Measurements from ENCODE around the gene SETD1A. TPM values are rescaled to one million over a fixed set of nuclear protein-coding genes. Genes with fewer than 3 reads are reported as not detected.
A peak's percentile ranks its signal among the peaks of the same experiment; 100 is the strongest.

SETD1A gene
- total and polyA plus RNA-seq, 8 donors = 4.4 to 22.2 (median 8.7) TPM

DNA sequence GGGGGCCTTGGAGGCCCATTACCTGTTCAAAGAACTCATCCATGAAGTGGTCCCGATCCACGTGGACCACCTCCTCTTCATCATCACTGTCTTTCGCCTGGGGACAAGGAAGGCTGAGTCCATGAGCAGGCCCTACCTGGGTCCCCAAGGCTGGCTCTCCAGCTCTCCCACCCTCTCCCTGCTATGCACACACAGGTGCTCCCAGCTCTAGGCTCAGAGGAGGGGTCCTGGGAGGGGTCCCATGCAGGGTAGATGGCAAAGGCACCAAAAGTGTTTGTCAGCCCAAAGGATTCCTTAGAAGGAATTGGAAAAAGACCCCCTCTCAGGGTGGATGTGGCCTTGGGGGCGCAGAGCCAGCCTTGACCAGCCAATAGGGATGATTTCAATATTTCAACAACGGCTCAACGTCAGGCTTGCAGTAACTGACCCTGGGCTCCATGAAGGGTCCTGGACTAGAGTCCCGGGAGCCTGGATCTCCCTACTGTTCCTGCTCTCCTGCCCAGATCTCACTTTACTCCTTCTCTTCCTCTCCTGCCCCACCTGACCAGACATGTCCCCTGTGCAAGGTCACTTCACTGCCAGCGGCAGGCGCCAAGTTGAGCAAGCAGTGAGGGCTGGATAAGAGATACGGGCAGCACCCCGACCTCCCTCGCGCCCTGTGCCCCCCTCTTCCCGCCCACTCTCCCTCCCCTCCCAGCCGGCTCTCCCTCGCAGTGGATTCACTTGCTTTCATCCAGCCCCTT lies 44.1 kb downstream of the SETD1A start:
- DNase-seq = peak; percentile 42 to 63
- Histone ChIP-seq H3K36me3 (no peaks in the 10 kb centered on the region), H3K27ac (no peak overlapping the region), H3K27me3 (peaks cover 0 to 44% (median 4%) of the 10 kb centered on the region in 3 donors), H3K4me1 (peaks cover 11 to 13% (median 12%) of the 10 kb centered on the region in 4 donors), H3K9me3 (no peaks in the 10 kb centered on the region), H3K4me3 (no peak overlapping the region)
- TF ChIP-seq EP300 (IDR thresholded peaks at IDR 0.05) (no peak), POLR2AphosphoS5 (IDR thresholded peaks at IDR 0.05) (no peak), POLR2A (IDR thresholded peaks at IDR 0.05) (no peak)
- TF ChIP-seq, protein P1, sequence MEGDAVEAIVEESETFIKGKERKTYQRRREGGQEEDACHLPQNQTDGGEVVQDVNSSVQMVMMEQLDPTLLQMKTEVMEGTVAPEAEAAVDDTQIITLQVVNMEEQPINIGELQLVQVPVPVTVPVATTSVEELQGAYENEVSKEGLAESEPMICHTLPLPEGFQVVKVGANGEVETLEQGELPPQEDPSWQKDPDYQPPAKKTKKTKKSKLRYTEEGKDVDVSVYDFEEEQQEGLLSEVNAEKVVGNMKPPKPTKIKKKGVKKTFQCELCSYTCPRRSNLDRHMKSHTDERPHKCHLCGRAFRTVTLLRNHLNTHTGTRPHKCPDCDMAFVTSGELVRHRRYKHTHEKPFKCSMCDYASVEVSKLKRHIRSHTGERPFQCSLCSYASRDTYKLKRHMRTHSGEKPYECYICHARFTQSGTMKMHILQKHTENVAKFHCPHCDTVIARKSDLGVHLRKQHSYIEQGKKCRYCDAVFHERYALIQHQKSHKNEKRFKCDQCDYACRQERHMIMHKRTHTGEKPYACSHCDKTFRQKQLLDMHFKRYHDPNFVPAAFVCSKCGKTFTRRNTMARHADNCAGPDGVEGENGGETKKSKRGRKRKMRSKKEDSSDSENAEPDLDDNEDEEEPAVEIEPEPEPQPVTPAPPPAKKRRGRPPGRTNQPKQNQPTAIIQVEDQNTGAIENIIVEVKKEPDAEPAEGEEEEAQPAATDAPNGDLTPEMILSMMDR (IDR thresholded peaks at IDR 0.05) = no peak
- intact Hi-C loops (cut with DNase I; ENCODE audit: low total_unique reads) = no loop called here
- 40 to 58% (median 45%) methylated on average over 16 of the region's 16 CpGs for WGBS, 5 donors

DNA sequence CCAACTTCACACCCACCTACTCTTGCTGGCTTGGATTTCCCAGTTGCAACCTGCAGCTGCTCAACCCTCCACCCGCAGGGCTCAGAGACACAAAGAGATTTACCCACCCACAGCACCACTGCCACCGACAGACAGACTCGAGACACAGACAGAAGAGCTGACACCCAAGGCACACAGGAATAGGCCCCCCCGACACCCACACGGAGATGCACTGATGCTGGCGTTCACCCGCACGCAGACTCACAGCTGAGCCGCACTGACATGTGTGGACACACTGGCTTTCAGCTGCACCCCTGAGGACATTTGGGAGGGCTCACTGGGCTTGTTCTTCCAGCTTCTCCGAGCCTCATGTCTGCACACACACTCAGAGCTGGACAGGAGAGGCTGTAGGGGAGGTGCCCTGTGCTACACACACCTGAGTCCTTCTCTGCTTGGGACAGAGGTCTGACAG lies 44.7 kb downstream of the SETD1A start:
- H3K4me3 ChIP-seq = no peak overlapping the region

DNA sequence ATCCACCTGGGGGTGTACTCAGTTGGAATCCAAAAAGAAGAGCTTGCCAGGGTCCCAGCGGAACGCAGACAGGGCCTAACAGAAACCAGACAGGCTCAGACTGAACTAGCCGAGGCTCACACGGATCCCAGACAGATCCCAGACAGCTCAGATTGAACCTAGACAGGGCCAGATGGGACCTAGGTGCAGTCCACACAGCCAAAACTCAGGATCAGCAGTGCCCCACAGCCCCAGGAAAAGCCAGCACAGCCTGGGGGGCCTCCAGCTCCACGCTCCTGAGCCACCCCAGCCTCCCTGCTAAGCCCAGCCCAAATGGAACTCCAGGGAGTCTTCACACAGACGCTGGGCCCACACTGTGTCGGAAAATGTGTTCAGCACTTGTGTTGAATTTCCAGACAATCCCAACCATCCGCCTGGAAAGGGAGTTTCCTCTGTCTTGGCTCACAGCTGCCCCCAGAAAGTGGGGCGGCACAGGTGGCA lies 45.3 kb downstream of the SETD1A start:
- no peaks in the 10 kb centered on the region for H3K36me3 ChIP-seq
- no peak for TF ChIP-seq POLR2AphosphoS5 (IDR thresholded peaks at IDR 0.05)
- TF ChIP-seq EP300 (IDR thresholded peaks at IDR 0.05) = no peak
- no peak for TF ChIP-seq POLR2A (IDR thresholded peaks at IDR 0.05)
- TF ChIP-seq, protein P1 (IDR thresholded peaks at IDR 0.05) = no peak
- intact Hi-C loops (cut with DNase I; ENCODE audit: low total_unique reads) = no loop called here
- peaks cover 0 to under 1% (median under 1%) of the 10 kb centered on the region in 4 donors for H3K4me1 ChIP-seq
- H3K4me3 ChIP-seq = no peak overlapping the region
- no peak for DNase-seq
- H3K27ac ChIP-seq = no peak overlapping the region
- no peaks in the 10 kb centered on the region for H3K9me3 ChIP-seq
- H3K27me3 ChIP-seq = peaks cover 0 to 47% (median 8%) of the 10 kb centered on the region in 3 donors
- 78 to 89% (median 84%) methylated on average over 6 to 9 of the region's 9 CpGs for WGBS, 5 donors

More for the DNA sequence above, 44.7 kb downstream of the SETD1A start:
- no peak overlapping the region for H3K27ac ChIP-seq
- no peaks in the 10 kb centered on the region for H3K36me3 ChIP-seq
- TF ChIP-seq POLR2AphosphoS5 (IDR thresholded peaks at IDR 0.05) (no peak), EP300 (IDR thresholded peaks at IDR 0.05) (no peak), POLR2A (IDR thresholded peaks at IDR 0.05) (no peak)
- TF ChIP-seq, protein P1 (IDR thresholded peaks at IDR 0.05) = no peak
- intact Hi-C loops (cut with DNase I; ENCODE audit: low total_unique reads) = no loop called here
- H3K9me3 ChIP-seq = no peaks in the 10 kb centered on the region
- peaks cover 6 to 7% (median 7%) of the 10 kb centered on the region in 4 donors for H3K4me1 ChIP-seq
- WGBS, 5 donors = 57 to 77% (median 60%) methylated on average over 9 to 10 of the region's 10 CpGs
- DNase-seq = no peak
- peaks cover 0 to 46% (median 4%) of the 10 kb centered on the region in 3 donors for H3K27me3 ChIP-seq

DNA sequence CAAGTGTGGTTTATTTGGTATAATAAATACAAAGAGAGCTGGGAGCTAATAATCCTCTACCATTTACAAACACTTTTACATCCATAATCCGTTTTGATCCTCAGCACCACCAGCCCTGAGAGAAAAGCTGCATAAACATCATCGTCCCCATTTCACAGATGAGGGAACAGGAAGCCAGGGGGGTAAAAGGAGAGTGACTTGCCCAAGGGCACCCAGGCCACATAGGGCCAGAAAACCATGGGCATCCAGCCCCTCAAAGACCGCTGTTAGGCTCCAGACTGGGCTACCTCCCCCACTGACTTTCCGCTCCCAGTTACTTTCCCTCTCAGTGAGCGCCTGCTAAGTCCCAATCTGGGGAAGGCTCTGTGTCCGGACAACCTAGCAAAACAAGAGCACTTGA lies 46.2 kb downstream of the SETD1A start:
- H3K27me3 ChIP-seq = peaks cover 0 to 55% (median 16%) of the 10 kb centered on the region in 3 donors
- intact Hi-C loops (cut with DNase I; ENCODE audit: low total_unique reads) = no loop called here
- H3K36me3 ChIP-seq = no peaks in the 10 kb centered on the region
- 73 to 85% (median 76%) methylated on average over 6 of the region's 6 CpGs for WGBS, 5 donors
- no peak for DNase-seq
- TF ChIP-seq, protein P1 (IDR thresholded peaks at IDR 0.05) = no peak
- TF ChIP-seq POLR2A (IDR thresholded peaks at IDR 0.05) (no peak), POLR2AphosphoS5 (IDR thresholded peaks at IDR 0.05) (no peak), EP300 (IDR thresholded peaks at IDR 0.05) (no peak)
- H3K4me3 ChIP-seq = no peak overlapping the region
- no peaks in the 10 kb centered on the region for H3K4me1 ChIP-seq
- no peaks in the 10 kb centered on the region for H3K9me3 ChIP-seq
- no peak overlapping the region for H3K27ac ChIP-seq
